Neural progenitor cell (in vitro differentiated cells): ENCODE measurements around the gene TMEM134. TPM values are rescaled to one million over a fixed set of nuclear protein-coding genes. Genes with fewer than 3 reads are reported as not detected.

ENCODE experiments used
- DNase-seq: peaks from one replicate; pipeline ENCODE4 v3.0.0-alpha.2; 2016; ENCODE audit warnings: low spot score
- H2AFZ ChIP-seq: fragments of 200-600 bp; sonication (generic); replicated peaks from 2 replicates; pipeline ENCODE4 v1.6.1; 2016; ENCODE audit warnings: antibody characterized with exemption
- H3F3A ChIP-seq: fragments of 200-600 bp; sonication (generic); 2 replicates; pipeline ENCODE4 v1.6.1; 2016; ENCODE audit warnings: antibody characterized with exemption, low read depth
- H3K27ac ChIP-seq: fragments of 200-600 bp; sonication (generic); 2 replicates; pipeline ENCODE4 v1.5.1; 2016; ENCODE audit warnings: mild to moderate bottlenecking
- H3K27me3 ChIP-seq: fragments of 200-600 bp; sonication (generic); 2 replicates; pipeline ENCODE4 v1.6.1; 2016; ENCODE audit warnings: mild to moderate bottlenecking, moderate library complexity
- H3K36me3 ChIP-seq: fragments of 200-600 bp; sonication (generic); 2 replicates; pipeline ENCODE4 v1.5.1; 2016
- H3K4me1 ChIP-seq: fragments of 200-600 bp; sonication (generic); 2 replicates; pipeline ENCODE4 v1.6.1; 2016; ENCODE audit warnings: mixed run types
- H3K4me2 ChIP-seq: fragments of 200-600 bp; sonication (generic); 2 replicates; pipeline ENCODE4 v1.6.1; 2016
- H3K4me3 ChIP-seq: fragments of 200-600 bp; sonication (generic); 2 replicates; pipeline ENCODE4 v1.5.1; 2016
- H3K79me2 ChIP-seq: fragments of 200-600 bp; sonication (generic); 2 replicates; pipeline ENCODE4 v1.6.1; 2016; ENCODE audit warnings: low read depth
- H3K9ac ChIP-seq: fragments of 200-600 bp; sonication (generic); 2 replicates; pipeline ENCODE4 v1.6.1; 2016
- H3K9me3 ChIP-seq: fragments of 200-600 bp; sonication (generic); 2 replicates; pipeline ENCODE4 v1.5.1; 2016; ENCODE audit warnings: low read depth
- H4K20me1 ChIP-seq: fragments of 200-600 bp; sonication (generic); 2 replicates; pipeline ENCODE4 v1.6.1; 2016; ENCODE audit warnings: low read depth
- H3K27ac Mint-ChIP-seq: 3 replicates; pipeline ENCODE4 v1.8.0; 2021; ENCODE audit warnings: mixed read lengths
- H3K27me3 Mint-ChIP-seq: 2 replicates; pipeline ENCODE4 v1.8.0; 2022; ENCODE audit warnings: low read depth, mild to moderate bottlenecking, inconsistent platforms, moderate library complexity, mixed read lengths; ENCODE audit not compliant: insufficient read depth
- H3K36me3 Mint-ChIP-seq: 3 replicates; pipeline ENCODE4 v1.8.0; 2021; ENCODE audit warnings: mixed read lengths
- H3K4me1 Mint-ChIP-seq: 3 replicates; pipeline ENCODE4 v1.8.0; 2021; ENCODE audit warnings: mixed read lengths
- H3K4me3 Mint-ChIP-seq: 3 replicates; pipeline ENCODE4 v1.8.0; 2021; ENCODE audit warnings: mild to moderate bottlenecking, moderate library complexity, mixed read lengths
- H3K9me3 Mint-ChIP-seq: 3 replicates; pipeline ENCODE4 v1.8.0; 2020; ENCODE audit warnings: mixed read lengths
- CTCF ChIP-seq: fragments of 200-600 bp; sonication (generic); IDR thresholded peaks from 2 replicates; pipeline ENCODE4 v1.5.1; 2017; ENCODE audit warnings: antibody characterized with exemption, mild to moderate bottlenecking
- EZH2 ChIP-seq: fragments of 200-600 bp; sonication (generic); IDR thresholded peaks from 2 replicates; pipeline ENCODE4 v1.6.1; 2017; ENCODE audit warnings: antibody characterized with exemption, mild to moderate bottlenecking, moderate library complexity
- EZH2phosphoT487 ChIP-seq: fragments of 200-600 bp; sonication (generic); IDR thresholded peaks from 2 replicates; pipeline ENCODE4 v1.6.1; 2017; ENCODE audit warnings: antibody characterized with exemption
- total RNA-seq: library from RNA; depleted of rRNA; stranded (reverse); fragments of >200 nt; gene quantifications from 2 replicates; pipeline ENCODE4 v1.2.3, GENCODE V29; 2015; ENCODE audit warnings: low replicate concordance

Gene TMEM134
- total RNA-seq, 1 donor from 2014 or later, result 68.1 TPM

- Histone ChIP-seq H3K4me1 (no peaks in the 10 kb centered on the region), H3K4me2 (no peak overlapping the region), H3K36me3 (no peaks in the 10 kb centered on the region), H3K27me3 (no peaks in the 10 kb centered on the region), H3K9ac (no peak overlapping the region), H2AFZ (no peak overlapping the region), H4K20me1 (no peaks in the 10 kb centered on the region), H3K4me3 (no peak overlapping the region), H3K9me3 (no peaks in the 10 kb centered on the region), H3K79me2 (no peaks in the 10 kb centered on the region), H3K27ac (no peak overlapping the region), H3F3A (no peaks in the 10 kb centered on the region)
- no peak for TF ChIP-seq EZH2
- TF ChIP-seq CTCF, result no peak
- no peak for TF ChIP-seq EZH2phosphoT487
- H3K27me3 Mint-ChIP-seq, result peaks cover 6% of the 10 kb centered on the region
- no peaks in the 10 kb centered on the region for H3K36me3 Mint-ChIP-seq
- H3K4me1 Mint-ChIP-seq, result peaks cover 20% of the 10 kb centered on the region
- peak overlapping the region; percentile 96 for H3K27ac Mint-ChIP-seq
- DNase-seq, result peak; percentile 35
- H3K4me3 Mint-ChIP-seq, result no peak overlapping the region
- H3K9me3 Mint-ChIP-seq, result no peaks in the 10 kb centered on the region
These were observed 18.0 kb downstream of the TMEM134 start for GRCh38 chr11:67450796-67451657.

GRCh38 chr11:67449116-67449844, 19.8 kb downstream of the TMEM134 start:
- H4K20me1 ChIP-seq, result no peaks in the 10 kb centered on the region
- H3K9ac ChIP-seq, result no peak overlapping the region
- Mint-ChIP-seq H3K27me3 (peaks cover 6% of the 10 kb centered on the region), H3K27ac (peak overlapping the region; percentile 54), H3K4me3 (no peak overlapping the region), H3K36me3 (no peaks in the 10 kb centered on the region), H3K4me1 (peaks cover 25% of the 10 kb centered on the region), H3K9me3 (no peaks in the 10 kb centered on the region)
- no peak overlapping the region for H3K27ac ChIP-seq
- no peaks in the 10 kb centered on the region for H3K36me3 ChIP-seq
- H3K79me2 ChIP-seq, result no peaks in the 10 kb centered on the region
- H3K27me3 ChIP-seq, result no peaks in the 10 kb centered on the region
- no peak overlapping the region for H3K4me3 ChIP-seq
- no peak overlapping the region for H3K4me2 ChIP-seq
- no peak overlapping the region for H2AFZ ChIP-seq
- H3K9me3 ChIP-seq, result no peaks in the 10 kb centered on the region
- H3F3A ChIP-seq, result peaks cover 3% of the 10 kb centered on the region
- no peaks in the 10 kb centered on the region for H3K4me1 ChIP-seq
- DNase-seq, result no peak
- no peak for TF ChIP-seq EZH2phosphoT487
- no peak for TF ChIP-seq CTCF
- no peak for TF ChIP-seq EZH2

DNA sequence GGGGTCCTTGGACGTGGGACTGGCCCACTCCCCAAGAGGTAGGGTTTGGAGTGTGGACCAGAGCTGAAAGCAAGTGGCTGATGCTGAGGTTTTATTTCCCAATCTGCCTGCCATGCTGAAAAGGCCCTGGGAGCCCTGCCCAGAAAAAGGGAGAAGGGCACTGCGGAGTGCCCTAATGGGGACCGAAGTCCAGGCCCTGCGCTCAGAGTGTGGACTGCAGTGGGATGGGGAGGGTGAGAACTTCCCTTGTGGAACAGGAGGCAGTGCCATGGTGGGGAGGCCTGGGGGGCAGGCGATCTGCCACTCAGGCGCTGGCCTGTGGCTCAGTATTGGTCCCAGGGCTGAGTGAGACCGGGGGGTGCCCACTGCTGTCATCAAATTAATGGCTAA, 20.8 kb downstream of the TMEM134 start:
- Mint-ChIP-seq H3K9me3 (no peaks in the 10 kb centered on the region), H3K4me3 (peak overlapping the region; percentile 13), H3K36me3 (no peaks in the 10 kb centered on the region), H3K4me1 (peaks cover 25% of the 10 kb centered on the region), H3K27ac (no peak overlapping the region), H3K27me3 (peaks cover 6% of the 10 kb centered on the region)
- TF ChIP-seq EZH2, result no peak
- TF ChIP-seq CTCF, result no peak
- no peak for TF ChIP-seq EZH2phosphoT487
- no peaks in the 10 kb centered on the region for H3K9me3 ChIP-seq
- no peaks in the 10 kb centered on the region for H3K36me3 ChIP-seq
- peaks cover 12% of the 10 kb centered on the region for H3F3A ChIP-seq
- no peaks in the 10 kb centered on the region for H3K27me3 ChIP-seq
- no peaks in the 10 kb centered on the region for H3K4me1 ChIP-seq
- H3K4me3 ChIP-seq, result no peak overlapping the region
- H3K4me2 ChIP-seq, result no peak overlapping the region
- DNase-seq, result no peak
- H3K27ac ChIP-seq, result no peak overlapping the region
- no peaks in the 10 kb centered on the region for H3K79me2 ChIP-seq
- no peak overlapping the region for H2AFZ ChIP-seq
- no peaks in the 10 kb centered on the region for H4K20me1 ChIP-seq
- H3K9ac ChIP-seq, result no peak overlapping the region
